ENCODE results near the gene STOX2. TPM values are rescaled to one million over a fixed set of nuclear protein-coding genes. Genes with fewer than 3 reads are reported as not detected.

Gene STOX2
- total RNA-seq, 4 donors from 2014 or later = 2.1 to 9.0 (median 3.9) TPM

GRCh38 chr4:184061582-184061981 lies 156.5 kb downstream of the STOX2 start:
- TF ChIP-seq CTCF (IDR thresholded peaks at IDR 0.05; ENCODE audit: low read depth) = no peak

- no peak for TF ChIP-seq CTCF (IDR thresholded peaks at IDR 0.05; ENCODE audit: low read depth)
Measured at GRCh38 chr4:184062769-184063168, 157.7 kb downstream of the STOX2 start.

DNA sequence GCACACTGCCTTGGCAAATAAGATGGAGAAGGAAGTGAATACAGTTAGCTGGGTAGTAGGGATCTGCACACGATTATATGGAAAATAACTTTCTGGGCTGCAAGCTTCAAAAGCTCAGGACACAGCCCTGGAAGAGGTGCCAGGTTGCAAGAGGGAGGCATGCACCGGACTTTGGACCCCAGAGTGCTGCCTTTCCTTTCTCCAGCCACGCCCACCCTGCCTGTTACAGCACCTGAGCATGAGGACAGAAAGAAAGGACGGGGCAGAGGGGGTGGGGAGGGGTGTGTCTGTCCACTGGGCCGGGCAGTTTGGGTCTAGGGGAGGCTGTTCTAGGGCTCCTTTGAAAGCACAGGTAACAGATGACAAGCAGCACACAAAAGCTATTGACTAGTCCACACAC lies 159.8 kb downstream of the STOX2 start:
- TF ChIP-seq CTCF (IDR thresholded peaks at IDR 0.05; ENCODE audit: low read depth) = no peak

DNA sequence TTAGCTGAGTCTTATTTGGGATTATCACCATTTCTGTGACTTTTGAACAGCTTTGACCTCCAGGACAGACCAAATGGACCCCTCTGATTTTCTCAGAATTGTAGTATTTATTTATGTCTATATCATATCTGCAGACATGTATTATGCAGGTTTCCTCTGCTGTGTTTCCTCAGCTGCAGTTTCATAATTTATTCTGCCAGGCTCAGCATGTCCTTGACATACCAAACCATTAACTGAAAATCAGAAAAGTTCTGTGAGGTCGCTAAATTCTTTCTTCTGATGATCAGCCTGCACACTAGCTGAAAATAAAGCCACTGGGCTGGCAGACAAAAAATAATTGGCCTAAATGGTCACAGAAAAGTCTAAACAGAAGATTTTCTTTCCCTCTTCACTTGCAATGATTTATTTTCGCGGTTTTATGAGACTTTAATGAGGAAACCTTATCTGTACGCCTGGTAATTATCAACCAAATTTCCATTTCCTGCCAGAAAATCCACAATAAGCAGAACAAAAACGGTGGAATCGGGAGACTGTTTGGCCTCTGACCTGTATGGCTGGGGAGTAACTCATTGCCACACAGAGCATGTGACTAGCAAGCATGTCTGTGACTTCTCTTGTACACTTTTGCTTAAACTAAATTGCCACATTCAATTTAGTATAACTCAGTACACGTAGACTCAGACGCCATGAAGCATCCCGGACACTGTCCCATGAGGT lies 161.6 kb downstream of the STOX2 start:
- no peak for TF ChIP-seq CTCF (IDR thresholded peaks at IDR 0.05; ENCODE audit: low read depth)

DNA sequence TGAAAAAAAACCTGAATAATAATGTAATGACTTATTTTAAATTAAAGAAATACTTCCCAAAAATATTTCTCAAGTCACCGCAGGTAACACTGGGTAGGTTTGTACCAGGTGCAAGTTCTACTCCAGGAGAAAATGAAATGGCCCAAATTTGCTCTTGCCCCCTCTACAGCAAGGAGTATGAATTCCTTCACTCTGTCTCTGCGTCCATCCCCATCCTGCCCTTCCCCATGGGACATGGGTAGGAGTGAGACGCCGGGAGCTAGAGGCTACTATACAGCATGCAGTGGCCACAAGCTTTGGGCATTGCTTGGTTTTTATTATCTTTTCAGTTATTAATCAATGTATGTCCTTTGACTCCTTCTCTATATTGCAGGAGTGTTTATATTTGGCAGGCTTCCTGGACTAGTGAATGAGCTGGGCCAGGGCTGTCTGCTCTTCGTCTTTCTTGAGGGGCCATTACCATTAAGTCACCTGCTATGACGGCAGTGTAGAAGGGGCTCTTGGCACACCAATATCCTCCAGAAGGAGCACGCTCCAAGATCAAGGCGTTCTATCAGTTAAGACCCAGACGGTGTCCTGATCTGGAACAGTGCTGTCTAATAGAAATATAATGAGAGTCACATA lies 162.9 kb downstream of the STOX2 start:
- no peak for TF ChIP-seq CTCF (IDR thresholded peaks at IDR 0.05; ENCODE audit: low read depth)

Other genes with a start within 250 kb of the STOX2 start
- 10 to 100 TPM; 16.5 to 33.4 (median 17.5) TPM for gene RWDD4, start 246.1 kb upstream of the STOX2 start, total RNA-seq
- gene TRAPPC11, start 246.0 kb upstream of the STOX2 start, total RNA-seq = 10 to 100 TPM; 38.2 to 68.0 (median 56.1) TPM

Measured in subcutaneous adipose tissue (tissue), 4 donors.